ENCODE data around the gene CSMD2.

DNA sequence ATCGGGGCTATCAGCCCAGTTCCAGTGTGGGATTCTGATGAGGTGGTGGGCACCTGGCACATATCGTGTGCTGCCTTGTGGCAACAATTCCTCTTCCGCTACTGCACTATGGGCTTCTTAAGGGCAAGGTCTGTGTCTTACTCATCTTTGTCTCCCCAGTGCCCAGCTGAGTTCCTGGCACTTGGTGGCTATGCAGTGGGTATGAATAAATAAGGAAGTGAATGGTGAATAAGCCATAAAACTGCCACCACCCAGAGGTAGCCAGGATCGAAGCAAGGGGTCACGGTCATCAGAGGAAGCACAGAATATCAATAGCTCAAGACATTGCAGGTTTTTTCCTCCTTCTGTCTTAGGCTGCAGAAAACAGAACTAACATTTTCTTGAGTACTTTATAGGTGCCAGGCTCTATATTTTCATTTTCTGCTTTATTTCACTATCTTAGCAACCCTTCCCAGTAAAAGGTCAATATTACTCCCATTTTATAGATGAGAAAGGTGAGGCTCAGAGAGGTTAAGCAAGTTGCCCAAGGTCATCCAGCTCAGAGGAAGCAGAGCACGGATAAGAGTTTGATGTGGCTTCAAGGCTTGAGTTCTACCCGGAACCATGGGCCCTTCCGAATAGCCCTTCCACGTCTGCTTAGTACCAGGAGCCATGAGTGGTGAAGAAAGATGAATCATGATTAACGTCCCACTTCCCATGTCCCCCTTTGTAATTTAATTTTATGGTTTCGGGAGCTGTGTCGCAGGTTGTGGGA is 21.9 kb upstream of the CSMD2 start:
- TF ChIP-seq, protein P1, sequence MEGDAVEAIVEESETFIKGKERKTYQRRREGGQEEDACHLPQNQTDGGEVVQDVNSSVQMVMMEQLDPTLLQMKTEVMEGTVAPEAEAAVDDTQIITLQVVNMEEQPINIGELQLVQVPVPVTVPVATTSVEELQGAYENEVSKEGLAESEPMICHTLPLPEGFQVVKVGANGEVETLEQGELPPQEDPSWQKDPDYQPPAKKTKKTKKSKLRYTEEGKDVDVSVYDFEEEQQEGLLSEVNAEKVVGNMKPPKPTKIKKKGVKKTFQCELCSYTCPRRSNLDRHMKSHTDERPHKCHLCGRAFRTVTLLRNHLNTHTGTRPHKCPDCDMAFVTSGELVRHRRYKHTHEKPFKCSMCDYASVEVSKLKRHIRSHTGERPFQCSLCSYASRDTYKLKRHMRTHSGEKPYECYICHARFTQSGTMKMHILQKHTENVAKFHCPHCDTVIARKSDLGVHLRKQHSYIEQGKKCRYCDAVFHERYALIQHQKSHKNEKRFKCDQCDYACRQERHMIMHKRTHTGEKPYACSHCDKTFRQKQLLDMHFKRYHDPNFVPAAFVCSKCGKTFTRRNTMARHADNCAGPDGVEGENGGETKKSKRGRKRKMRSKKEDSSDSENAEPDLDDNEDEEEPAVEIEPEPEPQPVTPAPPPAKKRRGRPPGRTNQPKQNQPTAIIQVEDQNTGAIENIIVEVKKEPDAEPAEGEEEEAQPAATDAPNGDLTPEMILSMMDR (conservative IDR thresholded peaks at IDR 0.05; ENCODE audit: low read depth, low read length): no peak
- TF ChIP-seq POLR2A (IDR thresholded peaks at IDR 0.05; ENCODE audit: low read depth, low read length): no peak
- no peak for TF ChIP-seq FOS (IDR thresholded peaks at IDR 0.05; ENCODE audit: low read depth, low read length)
- TF ChIP-seq BHLHE40 (IDR thresholded peaks at IDR 0.05; ENCODE audit: low read depth, low read length): no peak
- TF ChIP-seq CHD1 (IDR thresholded peaks at IDR 0.05; ENCODE audit: low read depth, low read length): no peak
- no peak for TF ChIP-seq RAD21 (IDR thresholded peaks at IDR 0.05; ENCODE audit: low read length)
- TF ChIP-seq MAFK (IDR thresholded peaks at IDR 0.05; ENCODE audit: low read depth, low read length): no peak
- no peak for TF ChIP-seq CEBPB (IDR thresholded peaks at IDR 0.05; ENCODE audit: low read depth, low read length)
- TF ChIP-seq, protein P2, sequence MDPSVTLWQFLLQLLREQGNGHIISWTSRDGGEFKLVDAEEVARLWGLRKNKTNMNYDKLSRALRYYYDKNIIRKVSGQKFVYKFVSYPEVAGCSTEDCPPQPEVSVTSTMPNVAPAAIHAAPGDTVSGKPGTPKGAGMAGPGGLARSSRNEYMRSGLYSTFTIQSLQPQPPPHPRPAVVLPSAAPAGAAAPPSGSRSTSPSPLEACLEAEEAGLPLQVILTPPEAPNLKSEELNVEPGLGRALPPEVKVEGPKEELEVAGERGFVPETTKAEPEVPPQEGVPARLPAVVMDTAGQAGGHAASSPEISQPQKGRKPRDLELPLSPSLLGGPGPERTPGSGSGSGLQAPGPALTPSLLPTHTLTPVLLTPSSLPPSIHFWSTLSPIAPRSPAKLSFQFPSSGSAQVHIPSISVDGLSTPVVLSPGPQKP (IDR thresholded peaks at IDR 0.05; ENCODE audit: borderline replicate concordance, low read depth, low read length): no peak
- TF ChIP-seq MAZ (IDR thresholded peaks at IDR 0.05; ENCODE audit: borderline replicate concordance, low read depth, low read length): no peak
- TF ChIP-seq, protein P3, sequence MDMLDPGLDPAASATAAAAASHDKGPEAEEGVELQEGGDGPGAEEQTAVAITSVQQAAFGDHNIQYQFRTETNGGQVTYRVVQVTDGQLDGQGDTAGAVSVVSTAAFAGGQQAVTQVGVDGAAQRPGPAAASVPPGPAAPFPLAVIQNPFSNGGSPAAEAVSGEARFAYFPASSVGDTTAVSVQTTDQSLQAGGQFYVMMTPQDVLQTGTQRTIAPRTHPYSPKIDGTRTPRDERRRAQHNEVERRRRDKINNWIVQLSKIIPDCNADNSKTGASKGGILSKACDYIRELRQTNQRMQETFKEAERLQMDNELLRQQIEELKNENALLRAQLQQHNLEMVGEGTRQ (IDR thresholded peaks at IDR 0.05; ENCODE audit: low read depth, low read length): no peak
- TF ChIP-seq RCOR1 (IDR thresholded peaks at IDR 0.05; ENCODE audit: insufficient replicate concordance, low read length): no peak
